Measurements from ENCODE around the gene RYR2.

DNA sequence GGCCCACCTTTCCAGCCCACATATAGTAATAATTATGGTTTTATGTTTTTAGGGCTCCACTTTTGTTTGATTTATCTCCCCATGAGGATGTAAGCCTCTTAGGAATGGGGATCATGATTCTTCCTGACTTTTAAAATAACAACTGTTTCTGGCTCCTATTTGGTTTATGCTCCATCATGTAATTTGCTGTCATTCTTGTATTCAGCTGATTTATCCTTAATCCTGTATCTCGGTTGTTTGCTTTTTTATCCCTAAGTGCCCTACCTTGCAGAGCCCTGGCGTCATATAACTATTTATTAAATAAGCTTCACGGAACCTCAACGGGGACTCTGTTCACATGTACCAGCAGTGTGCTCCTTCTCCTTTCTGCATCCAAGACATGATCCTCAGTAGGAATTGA lies 70.7 kb downstream of the RYR2 start:
- no peak for TF ChIP-seq GATA2 (IDR thresholded peaks at IDR 0.05; ENCODE audit: low read depth, low read length)
- no peak for TF ChIP-seq GATA3 (IDR thresholded peaks at IDR 0.05; ENCODE audit: low read depth, low read length)

All from SH-SY5Y (cell line).